Measurements from ENCODE around the gene EPHB2.
"Not testable (repeated sequence)": the region's sequence is repeated elsewhere in the genome, so short reads cannot be mapped to it uniquely, and the experiment has no call there.

EPHB2 gene

GRCh38 chr1:22843441-22844183 lies 133.0 kb downstream of the EPHB2 start:
- not testable (repeated sequence) for DNase-seq

DNA sequence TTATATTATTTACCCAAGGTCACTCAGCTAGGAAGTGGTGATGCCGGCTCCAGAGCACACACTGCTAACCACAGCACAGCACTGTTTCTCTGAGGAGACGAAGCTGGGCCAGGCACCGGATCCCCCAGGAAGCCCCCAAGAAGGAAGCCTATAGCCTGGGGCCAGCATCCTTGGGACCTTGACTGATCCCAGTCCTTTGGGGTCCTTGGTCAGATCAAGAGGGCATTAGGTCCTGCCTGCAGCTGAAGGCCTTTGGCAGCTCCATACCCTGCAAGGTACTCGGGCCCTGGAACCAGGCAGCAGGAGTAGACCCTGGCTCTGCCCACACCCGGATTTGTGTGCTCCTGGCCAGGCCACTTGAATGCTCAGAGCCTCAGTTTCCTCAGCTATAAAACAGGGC lies 134.0 kb downstream of the EPHB2 start:
- no peak for DNase-seq

DNA sequence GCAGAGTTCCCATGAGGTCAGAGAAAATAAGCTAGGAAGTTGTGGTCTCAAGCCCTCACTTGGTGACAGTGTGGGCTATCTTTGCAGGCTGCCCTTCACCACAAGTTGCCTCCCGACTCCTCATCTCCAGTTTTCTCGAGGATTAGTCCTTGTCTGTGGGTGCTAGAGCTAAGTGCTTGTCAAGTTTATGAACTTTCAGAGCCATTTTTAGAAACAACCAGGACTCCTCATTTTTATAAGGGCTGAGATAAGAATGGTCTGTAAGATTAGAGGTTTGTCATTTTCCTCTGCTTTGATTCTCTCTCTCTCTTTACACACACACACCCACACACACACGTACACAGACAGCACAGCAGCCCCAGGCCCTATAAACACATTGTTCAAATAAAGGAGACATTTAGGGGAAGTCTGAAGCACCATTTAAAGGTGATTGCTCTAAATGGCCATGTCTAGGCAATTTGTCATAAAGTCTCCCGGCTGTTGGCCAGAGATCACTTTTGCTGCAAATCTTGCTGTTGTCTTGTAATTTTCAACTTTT lies 134.8 kb downstream of the EPHB2 start:
- DNase-seq, result no peak

DNA sequence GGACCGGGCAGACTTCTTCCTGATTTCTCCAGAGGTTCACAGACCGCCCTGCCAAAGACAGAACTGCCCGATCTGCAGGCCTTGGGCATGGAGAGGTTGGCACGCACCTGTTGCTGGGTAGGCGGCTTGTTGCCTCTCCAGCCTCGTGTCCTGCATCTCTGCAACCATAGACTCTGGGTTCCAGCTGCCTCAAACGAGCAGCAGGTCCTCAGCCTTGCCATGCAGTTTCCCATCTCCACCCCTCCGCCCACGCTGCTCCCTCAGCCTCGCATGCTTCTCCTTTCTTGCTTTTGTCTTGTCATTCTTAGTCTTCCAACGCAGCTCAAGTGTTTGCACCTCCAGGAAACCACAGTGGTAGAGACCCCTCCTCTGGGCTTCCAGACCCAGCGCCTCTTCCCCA lies 135.8 kb downstream of the EPHB2 start:
- no peak for DNase-seq

- DNase-seq, result no peak
Measured at GRCh38 chr1:22847249-22847648, 136.6 kb downstream of the EPHB2 start.

- no peak for DNase-seq
Measured at GRCh38 chr1:22847709-22848108, 137.1 kb downstream of the EPHB2 start.

DNA sequence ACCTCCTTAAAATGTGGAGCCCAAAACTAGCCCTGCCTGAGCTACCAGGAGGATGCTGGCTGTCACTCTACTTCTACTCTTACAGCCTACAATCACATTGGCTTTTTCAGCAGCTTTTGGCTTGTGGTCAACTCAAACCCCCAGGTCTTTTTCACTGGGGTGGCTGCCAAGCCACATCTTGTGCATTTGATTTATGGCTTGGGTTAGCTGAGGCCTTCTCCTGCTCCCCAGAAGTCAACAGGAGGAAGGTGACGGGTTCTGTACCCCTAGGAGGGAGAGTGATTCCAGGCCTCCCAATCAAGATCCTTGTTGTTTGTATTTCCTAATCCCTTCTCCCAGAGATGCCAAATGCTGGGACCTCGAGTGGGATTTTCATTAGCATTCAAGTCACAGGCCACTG lies 137.8 kb downstream of the EPHB2 start:
- peak; percentile 54 for DNase-seq

- DNase-seq, result no peak
Measured at GRCh38 chr1:22849770-22850169, 139.1 kb downstream of the EPHB2 start.

- no peak for DNase-seq
Measured at GRCh38 chr1:22850281-22850680, 139.6 kb downstream of the EPHB2 start.

GRCh38 chr1:22850681-22851080 lies 140.0 kb downstream of the EPHB2 start:
- DNase-seq, result no peak

GRCh38 chr1:22851517-22851916 lies 140.9 kb downstream of the EPHB2 start:
- DNase-seq, result no peak

DNA sequence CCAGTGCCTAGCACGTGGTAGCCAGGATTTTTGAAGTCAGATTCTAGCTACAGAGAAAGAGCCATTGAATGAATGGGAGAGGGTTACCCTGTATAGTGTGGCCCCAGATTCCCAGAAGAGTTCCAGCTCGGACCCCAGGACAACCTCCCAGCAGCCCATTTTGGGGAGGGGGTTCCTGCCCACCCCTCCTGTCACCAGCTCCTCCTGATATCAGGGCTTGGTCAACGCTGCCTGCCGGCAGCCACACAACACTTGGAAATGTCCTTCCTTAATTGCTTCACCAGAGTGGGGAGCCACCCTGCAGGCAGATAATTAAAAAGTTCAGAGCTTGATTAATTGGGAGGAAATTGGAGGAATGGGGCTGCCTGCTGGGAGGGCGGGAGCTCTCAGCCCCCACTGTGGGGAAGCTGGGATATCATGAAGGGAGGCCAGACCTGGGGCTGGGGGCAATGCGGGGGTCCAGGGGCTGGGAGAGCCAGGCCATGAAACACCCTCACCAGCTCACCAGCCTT lies 141.6 kb downstream of the EPHB2 start:
- DNase-seq, result no peak

GRCh38 chr1:22853651-22854185 lies 143.1 kb downstream of the EPHB2 start:
- DNase-seq, result no peak

GRCh38 chr1:22854688-22855565 lies 144.3 kb downstream of the EPHB2 start:
- DNase-seq, result no peak

GRCh38 chr1:22855668-22856606 lies 145.3 kb downstream of the EPHB2 start:
- DNase-seq, result no peak

- DNase-seq, result no peak
Measured at GRCh38 chr1:22857661-22858060, 147.0 kb downstream of the EPHB2 start.

- DNase-seq, result no peak
Measured at GRCh38 chr1:22860414-22860800, 149.8 kb downstream of the EPHB2 start.

GRCh38 chr1:22860883-22861385 lies 150.3 kb downstream of the EPHB2 start:
- no peak for DNase-seq

DNA sequence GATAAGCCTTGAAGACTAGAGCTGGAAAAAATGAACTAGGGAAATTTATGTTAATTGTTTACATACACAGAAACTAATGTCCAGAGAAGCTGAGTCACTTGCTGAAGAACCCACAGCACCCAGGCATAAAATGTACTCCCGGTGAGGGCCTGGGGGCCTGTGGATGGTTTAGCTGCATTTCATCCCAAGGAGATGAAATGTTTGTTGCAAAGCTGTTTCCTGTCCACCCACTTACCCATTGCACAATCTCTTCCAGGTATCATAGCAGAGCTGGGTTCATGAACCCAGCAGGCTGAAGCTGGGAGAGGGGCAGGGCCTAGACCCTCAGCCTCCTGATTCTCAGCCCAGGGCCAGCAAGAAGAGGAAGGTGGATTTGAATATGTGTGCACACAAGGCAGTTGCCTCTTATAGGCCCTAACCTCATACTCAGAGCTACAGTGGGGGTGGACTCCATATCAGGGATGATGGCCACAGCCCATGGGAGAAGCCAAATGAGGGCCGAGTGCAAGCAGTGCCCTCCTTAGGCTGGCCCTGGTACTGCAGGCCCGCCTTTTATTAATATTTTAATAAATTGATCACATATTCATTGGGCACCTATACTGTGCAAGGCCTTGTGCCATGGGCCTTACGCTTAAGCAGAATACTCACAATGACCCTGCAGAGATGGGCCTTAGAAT lies 151.3 kb downstream of the EPHB2 start:
- DNase-seq, result peak; percentile 18

DNA sequence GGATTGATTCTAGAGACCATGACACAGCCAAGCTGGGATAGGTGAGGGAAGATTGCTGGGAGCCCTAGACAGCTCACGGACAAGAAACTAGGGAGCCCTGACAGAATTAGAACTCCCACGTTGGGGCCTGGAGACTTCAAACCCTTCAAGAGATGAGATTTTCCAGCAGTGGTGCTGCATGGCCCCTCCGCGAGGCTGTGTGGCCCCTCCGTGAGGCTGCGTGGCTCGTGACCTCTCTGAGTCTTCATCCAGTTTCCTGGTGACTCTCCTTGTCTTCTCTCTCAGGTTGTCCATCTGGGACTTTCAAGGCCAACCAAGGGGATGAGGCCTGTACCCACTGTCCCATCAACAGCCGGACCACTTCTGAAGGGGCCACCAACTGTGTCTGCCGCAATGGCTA lies 152.1 kb downstream of the EPHB2 start:
- no peak for DNase-seq

DNA sequence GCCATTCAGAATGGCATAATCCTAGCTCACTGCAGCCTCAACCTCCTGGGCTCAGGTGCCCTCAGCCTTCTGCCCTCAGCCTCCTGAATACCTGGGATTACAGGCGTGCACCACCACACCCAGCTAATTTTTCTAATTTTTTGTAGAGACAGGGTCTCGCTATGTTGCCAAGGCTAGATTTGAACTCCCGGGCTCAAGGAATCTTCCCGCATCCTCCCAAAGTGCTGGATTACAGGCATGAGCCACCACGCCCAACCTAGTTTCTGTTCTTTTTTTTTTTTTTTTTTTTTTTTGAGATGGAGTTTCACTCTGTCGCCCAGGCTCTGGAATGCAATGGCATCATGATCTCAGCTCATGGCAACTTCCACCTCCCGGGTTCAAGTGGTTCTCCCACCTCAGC lies 153.1 kb downstream of the EPHB2 start:
- no peak for DNase-seq

DNA sequence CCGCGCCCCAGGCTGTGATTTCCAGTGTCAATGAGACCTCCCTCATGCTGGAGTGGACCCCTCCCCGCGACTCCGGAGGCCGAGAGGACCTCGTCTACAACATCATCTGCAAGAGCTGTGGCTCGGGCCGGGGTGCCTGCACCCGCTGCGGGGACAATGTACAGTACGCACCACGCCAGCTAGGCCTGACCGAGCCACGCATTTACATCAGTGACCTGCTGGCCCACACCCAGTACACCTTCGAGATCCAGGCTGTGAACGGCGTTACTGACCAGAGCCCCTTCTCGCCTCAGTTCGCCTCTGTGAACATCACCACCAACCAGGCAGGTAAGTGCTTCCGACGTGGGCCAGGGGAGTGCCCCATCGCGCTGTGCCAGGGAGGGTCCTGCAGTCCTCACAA lies 154.2 kb downstream of the EPHB2 start:
- no peak for DNase-seq

Data from DMS79 treated with DMSO at 0.1 percent for 48 hours (cell line).